Chondrocyte (in vitro differentiated cells): ENCODE results near the gene HPDL. TPM values are rescaled to one million over a fixed set of nuclear protein-coding genes. Genes with fewer than 3 reads are reported as not detected.

Experiments
- DNase-seq: peaks from one replicate; pipeline ENCODE4 v3.0.0; 2021; ENCODE audit warnings: mixed read lengths, low spot score
- H3K27ac Mint-ChIP-seq: one replicate; pipeline ENCODE4 v1.8.0; 2021; ENCODE audit warnings: mild to moderate bottlenecking, moderate library complexity, mixed read lengths; ENCODE audit not compliant: unreplicated experiment
- H3K27me3 Mint-ChIP-seq: 2 replicates; pipeline ENCODE4 v1.8.0; 2021; ENCODE audit warnings: low read depth, mixed read lengths
- H3K36me3 Mint-ChIP-seq: 2 replicates; pipeline ENCODE4 v1.8.0; 2021; ENCODE audit warnings: low read depth, mixed read lengths
- H3K4me1 Mint-ChIP-seq: 2 replicates; pipeline ENCODE4 v1.8.0; 2021; ENCODE audit warnings: low read depth, mild to moderate bottlenecking, mixed read lengths
- H3K4me3 Mint-ChIP-seq: one replicate; pipeline ENCODE4 v1.8.0; 2021; ENCODE audit warnings: mild to moderate bottlenecking, moderate library complexity, mixed read lengths; ENCODE audit not compliant: unreplicated experiment
- H3K9me3 Mint-ChIP-seq: 2 replicates; pipeline ENCODE4 v1.8.0; 2021; ENCODE audit warnings: low read depth, mixed read lengths
- CTCF ChIP-seq: fragments of 200-600 bp; sonication (generic); IDR thresholded peaks from 2 replicates; pipeline ENCODE4 v1.5.0; 2021; ENCODE audit warnings: antibody characterized with exemption, mild to moderate bottlenecking, moderate library complexity
- total RNA-seq: library from RNA; stranded (reverse); gene quantifications from 3 replicates; pipeline ENCODE4 v1.2.1, GENCODE V29; 2021

The HPDL gene
- total RNA-seq, 1 donor from 2014 or later: 1.0 TPM

DNA sequence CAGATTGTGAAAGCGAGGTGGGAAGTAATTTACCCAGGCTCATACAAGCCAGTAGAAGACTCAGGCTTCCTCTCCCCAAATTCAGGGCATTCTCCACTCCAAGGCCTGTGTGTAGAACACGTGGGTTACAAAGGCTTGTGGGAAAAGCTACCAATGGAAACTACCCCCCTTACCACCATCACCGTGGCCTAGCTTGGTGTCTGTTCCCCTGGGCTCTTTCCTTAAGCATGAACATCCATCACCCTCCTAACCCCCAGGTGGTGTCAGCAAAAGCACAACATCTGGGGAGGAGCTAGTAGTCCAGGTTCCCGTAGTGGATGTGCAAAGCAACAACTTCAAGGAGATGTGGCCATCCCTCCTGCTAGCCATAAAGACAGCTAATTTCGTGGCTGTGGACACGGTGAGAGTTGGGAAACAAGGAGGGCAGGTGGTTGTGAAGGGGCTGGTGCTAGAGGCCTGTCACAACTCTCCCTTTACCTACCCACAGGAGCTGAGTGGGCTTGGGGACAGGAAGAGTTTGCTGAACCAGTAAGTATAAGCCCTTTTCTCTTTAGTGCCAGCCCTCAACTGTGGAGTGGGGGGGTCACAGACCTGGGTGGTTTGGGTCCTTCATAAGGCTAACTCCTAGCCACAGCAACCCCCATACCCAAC is 14.2 kb downstream of the HPDL start:
- Mint-ChIP-seq H3K4me1 (peaks cover 26% of the 10 kb centered on the region), H3K27me3 (no peaks in the 10 kb centered on the region), H3K36me3 (peaks cover 5% of the 10 kb centered on the region), H3K27ac (peak overlapping the region; percentile 100), H3K9me3 (no peaks in the 10 kb centered on the region), H3K4me3 (peak overlapping the region; percentile 100)
- no peak for DNase-seq
- no peak for TF ChIP-seq CTCF

DNA sequence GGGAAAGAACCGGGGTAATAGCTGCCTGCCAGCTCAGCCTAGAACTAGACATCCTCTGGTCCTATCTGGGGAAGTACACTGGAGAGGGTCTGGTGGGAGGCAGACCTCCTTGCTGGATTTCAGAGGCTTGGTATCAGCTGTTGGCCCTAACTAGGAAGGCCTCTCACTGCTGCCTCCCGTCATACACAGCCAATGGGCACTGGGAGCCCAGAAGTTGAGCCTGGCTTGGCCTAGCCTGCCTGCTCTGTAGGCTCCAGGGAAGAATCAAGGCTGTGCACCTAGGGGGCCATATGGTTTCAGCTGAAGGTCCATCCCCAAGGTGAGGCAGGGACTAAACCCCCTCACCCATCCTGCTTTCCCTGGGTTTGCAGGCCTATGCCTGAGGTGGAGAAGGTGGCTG is 17.8 kb downstream of the HPDL start:
- Mint-ChIP-seq H3K4me1 (peaks cover 35% of the 10 kb centered on the region), H3K27ac (no peak overlapping the region), H3K36me3 (peaks cover 5% of the 10 kb centered on the region), H3K4me3 (no peak overlapping the region), H3K27me3 (no peaks in the 10 kb centered on the region), H3K9me3 (no peaks in the 10 kb centered on the region)
- no peak for TF ChIP-seq CTCF
- no peak for DNase-seq

GRCh38 chr1:45345014-45345413 is 18.3 kb downstream of the HPDL start:
- Mint-ChIP-seq H3K27ac (no peak overlapping the region), H3K27me3 (no peaks in the 10 kb centered on the region), H3K9me3 (no peaks in the 10 kb centered on the region), H3K36me3 (peaks cover 5% of the 10 kb centered on the region), H3K4me3 (no peak overlapping the region), H3K4me1 (peaks cover 32% of the 10 kb centered on the region)
- DNase-seq: no peak
- no peak for TF ChIP-seq CTCF

DNA sequence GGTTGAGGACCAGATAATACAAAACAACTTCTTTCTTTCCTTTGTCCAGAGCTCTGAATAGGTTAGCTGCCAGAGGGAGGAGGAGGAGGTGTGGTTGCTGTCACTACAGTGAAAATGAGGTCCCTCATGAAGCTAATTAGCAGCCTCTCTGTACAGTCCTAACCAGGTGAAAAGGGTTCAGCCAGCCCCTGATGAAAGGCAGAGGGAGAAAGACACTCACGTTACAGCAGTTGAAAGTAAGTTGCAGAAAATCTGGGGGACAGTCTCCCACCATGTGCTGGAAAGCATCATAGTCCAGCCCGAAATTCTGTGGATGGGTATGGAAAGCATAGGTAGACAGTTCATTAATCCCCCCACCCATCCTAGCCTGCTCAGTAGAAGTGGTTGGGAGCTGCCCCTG is 19.8 kb downstream of the HPDL start:
- H3K27me3 Mint-ChIP-seq: no peaks in the 10 kb centered on the region
- no peak for DNase-seq
- TF ChIP-seq CTCF: no peak
- no peaks in the 10 kb centered on the region for H3K9me3 Mint-ChIP-seq
- peaks cover 5% of the 10 kb centered on the region for H3K36me3 Mint-ChIP-seq
- peaks cover 21% of the 10 kb centered on the region for H3K4me1 Mint-ChIP-seq
- H3K27ac Mint-ChIP-seq: no peak overlapping the region
- H3K4me3 Mint-ChIP-seq: no peak overlapping the region

DNA sequence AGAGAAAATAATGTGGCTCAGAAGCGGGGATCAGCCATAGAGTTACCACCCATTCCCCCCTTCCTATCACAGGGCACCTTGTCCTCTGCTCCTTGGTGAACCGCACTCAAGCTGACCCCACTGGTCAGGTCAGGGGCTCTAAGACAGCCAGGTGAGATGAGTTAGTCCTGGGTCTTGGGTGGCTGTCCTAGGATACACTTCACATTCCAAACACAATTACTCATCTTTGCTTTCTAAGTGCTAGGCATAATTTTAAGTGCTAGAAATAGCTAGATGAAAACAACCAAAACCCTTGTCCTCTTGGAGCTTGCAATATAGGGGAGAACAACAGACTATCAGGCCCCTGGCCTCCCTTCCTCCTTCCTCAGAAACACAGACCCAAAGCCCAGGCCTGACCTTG is 21.3 kb downstream of the HPDL start:
- peak overlapping the region; percentile 33 for H3K27ac Mint-ChIP-seq
- H3K27me3 Mint-ChIP-seq: no peaks in the 10 kb centered on the region
- no peak overlapping the region for H3K4me3 Mint-ChIP-seq
- TF ChIP-seq CTCF: no peak
- peaks cover 5% of the 10 kb centered on the region for H3K36me3 Mint-ChIP-seq
- DNase-seq: no peak
- H3K4me1 Mint-ChIP-seq: peaks cover 16% of the 10 kb centered on the region
- no peaks in the 10 kb centered on the region for H3K9me3 Mint-ChIP-seq
